Superior temporal gyrus (tissue), 1 donor: ENCODE results near the gene TBC1D21.

Experiments
- DNase-seq: peaks from one replicate; pipeline ENCODE4 v3.0.0-alpha.2; 2016; ENCODE audit errors: extremely low spot score

TBC1D21 gene

GRCh38 chr15:73889053-73889761, 15.8 kb downstream of the TBC1D21 start:
- no peak for DNase-seq

DNA sequence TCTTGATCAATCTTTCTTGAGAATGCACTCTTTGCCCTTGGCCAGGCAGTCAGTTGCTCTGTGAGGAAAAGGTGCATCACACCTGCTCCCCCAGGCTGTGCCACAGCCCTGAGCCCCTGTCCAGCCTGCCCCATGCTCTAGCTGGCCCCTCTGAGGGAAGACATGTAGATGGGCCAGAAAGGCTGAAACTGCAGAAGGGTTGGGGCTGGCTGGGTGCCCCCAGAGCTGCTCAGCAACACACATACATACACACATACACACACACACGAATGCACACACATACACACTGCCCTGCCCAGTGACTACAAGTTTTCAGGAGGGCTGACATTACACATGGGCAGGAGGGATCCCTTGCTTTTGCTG, 16.4 kb downstream of the TBC1D21 start:
- DNase-seq, result no peak

- no peak for DNase-seq
Measured at GRCh38 chr15:73891328-73892315, 18.3 kb downstream of the TBC1D21 start.

DNA sequence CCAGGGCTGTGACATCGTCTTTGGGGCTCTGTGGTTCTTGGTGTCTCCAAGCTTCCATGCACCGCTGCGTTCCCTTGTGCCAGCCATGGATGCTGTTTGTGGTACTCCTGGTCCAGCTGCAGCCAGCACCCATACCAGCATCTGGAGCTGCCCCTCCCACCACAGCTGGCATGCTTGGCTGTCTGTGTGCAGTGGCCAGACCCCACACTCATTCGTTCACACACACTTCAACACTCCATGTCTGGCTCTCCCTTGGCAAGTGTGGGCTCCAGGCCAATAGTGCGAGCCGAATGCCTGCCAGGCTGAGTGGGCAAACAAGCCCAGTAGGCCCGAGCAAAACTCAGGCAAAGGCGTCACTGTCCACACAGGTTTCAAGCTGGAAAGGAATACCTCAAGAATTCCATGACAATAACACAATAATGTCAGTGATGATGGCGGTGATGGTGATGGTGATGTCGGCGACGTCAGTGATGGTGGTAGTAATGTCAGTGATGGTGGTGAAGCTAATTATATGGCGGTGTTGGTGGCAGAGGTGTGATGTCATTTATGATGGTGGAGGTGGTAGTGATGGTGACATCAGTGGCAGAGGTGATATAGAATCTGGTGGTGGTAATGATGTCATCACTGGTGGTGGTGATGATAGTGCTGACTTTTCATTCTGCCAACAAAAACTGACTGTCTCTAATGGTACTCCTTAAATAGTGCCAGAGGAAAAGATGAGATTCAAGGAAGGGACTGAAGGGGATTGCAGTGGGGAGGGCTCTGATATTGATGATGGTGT, 19.3 kb downstream of the TBC1D21 start:
- DNase-seq, result no peak

GRCh38 chr15:73894133-73894814, 20.9 kb downstream of the TBC1D21 start:
- DNase-seq, result no peak

GRCh38 chr15:73897441-73898261, 24.3 kb downstream of the TBC1D21 start:
- DNase-seq, result no peak

GRCh38 chr15:73899197-73900094, 26.1 kb downstream of the TBC1D21 start:
- no peak for DNase-seq

DNA sequence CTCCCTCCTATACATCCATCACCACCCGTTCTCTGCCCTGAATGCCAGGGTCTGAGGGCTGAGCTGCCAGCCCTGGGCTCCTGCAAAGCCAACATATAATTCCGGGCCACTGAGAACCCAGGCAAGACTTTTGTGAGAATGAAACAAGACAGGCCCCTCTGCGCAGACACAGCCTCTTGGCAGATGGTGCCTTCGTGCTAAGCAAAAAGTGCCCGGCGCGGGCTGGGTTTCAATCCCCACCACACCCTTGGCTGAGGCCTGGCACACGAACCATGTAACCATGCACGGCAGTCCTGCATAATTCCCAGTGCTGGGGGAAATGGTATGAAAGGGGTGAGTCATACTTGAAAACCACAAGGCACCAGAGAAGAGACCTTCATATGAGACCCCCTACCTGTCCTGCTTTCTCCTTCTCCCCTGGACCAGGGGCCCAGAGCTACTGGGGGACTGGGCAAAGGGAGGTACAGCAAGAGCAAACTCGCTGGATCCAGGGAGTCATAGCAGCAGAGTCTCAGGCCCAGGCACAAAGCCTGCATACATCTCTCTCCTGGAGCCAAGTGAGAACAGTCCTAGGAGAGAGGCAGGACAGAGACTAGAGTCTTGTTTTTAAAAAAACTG, 26.8 kb downstream of the TBC1D21 start:
- no peak for DNase-seq

DNA sequence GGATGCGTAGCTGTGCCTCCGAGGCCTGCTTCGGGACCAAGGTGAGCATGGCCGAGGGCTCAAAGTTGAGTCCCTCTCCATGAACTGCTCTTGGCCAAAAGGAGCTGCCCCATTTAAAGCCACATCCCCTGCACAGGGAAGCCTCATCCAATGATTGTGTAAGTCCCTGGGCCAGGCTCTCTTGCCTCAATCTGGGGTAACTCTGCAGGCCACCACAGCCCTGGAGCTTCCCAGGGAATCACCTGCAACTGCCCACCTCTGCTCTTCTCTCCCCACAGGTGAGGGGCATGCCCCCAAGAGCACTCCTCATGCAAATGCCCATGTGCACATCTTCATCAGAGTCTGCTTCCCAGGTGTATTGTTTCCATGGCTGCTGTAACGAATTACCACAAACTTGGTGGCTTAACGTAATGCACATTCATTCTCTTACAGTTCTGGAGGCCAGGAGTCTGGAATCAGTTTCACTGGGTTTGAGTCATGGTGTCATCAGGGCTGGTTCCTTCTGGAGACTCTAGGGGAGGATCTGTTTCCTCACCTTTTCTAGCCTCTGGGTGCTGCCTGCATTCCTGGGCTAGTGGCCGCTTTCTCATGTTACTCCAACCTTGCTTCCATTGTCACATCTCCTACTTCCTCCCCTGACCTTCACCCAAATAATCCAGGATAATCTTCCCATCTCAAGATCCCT, 27.9 kb downstream of the TBC1D21 start:
- no peak for DNase-seq

DNA sequence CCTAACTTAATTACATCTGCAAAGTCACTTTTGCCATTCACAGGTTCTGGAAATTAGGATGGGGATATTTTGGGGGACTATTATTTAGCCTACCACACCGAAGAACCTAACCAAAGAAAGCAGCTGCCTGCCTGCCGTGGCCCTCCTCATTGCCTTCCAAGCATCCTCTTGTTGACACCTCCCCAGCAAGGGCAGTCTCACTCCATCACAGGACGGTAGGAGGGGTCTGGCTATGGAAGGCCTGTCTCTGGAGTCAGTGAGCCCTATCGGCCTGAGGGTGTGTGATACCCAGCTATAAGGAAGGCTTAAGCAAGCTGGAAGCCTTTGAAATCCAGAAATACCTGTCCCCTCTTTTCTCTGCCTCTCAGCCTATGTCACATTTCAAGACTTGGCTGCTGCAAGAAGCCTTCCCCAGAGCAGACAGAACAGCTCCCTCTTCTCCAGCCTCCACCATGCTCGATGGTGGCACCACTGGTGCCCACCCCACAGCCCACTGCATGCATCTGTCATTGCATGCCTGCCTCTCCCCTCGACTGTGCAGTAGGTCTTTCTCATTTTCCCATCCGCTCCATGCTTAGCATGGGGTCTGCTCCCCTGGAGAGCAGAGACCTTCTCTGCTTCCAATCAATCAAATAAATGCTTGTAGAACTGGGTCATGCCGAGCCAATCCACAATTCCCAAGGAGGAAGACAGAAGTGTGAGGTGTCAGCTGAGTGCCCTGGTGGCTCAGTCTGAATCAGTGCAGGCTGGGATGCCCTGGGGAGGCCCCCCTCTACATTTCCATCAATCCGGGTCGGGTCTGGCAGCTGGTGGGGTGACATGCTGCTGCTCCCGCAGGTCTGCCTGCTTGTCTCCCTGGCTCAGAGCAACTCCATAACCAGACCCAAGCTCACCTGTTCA, 29.0 kb downstream of the TBC1D21 start:
- DNase-seq, result no peak

- DNase-seq, result no peak
Measured at GRCh38 chr15:73904026-73904815, 30.9 kb downstream of the TBC1D21 start.

GRCh38 chr15:73905225-73905827, 32.0 kb downstream of the TBC1D21 start:
- DNase-seq, result no peak

DNA sequence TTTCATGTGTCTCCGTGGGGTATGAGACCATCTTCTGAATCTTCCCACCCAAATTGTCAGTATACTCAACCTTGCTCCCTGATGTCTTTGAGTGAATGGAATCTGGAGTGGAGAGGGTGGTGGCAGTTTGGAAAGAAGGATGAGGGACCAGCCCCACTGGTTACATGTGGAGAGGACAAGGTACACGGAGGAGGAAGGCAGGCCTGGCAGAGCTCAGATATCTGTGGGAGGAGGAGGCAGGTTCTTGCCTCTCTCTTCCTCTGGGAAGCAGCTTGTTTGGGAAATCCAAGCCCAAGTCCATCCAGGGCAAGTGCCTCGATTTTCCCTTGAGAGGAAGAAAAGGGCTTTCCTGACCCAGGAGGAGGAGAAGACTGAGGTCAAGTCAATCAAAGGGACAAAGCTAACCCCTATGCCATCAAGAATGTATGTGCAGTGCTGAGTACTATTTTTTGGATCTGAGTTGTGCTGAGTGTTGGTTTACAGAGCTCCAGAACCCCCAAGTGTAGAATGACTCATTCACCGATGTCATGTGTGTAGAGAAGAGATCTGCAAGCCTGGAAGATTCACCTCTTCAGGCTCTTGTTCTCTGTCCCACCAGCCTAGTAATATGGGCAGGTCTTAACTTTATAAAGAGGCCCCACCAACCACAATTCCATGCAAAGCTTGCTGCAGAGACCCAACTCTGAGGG, 33.1 kb downstream of the TBC1D21 start:
- peak; percentile 16 for DNase-seq

- DNase-seq, result no peak
Measured at GRCh38 chr15:73907035-73907408, 33.7 kb downstream of the TBC1D21 start.

GRCh38 chr15:73908030-73908821, 34.9 kb downstream of the TBC1D21 start:
- DNase-seq, result peak; percentile 87
